NCI-H1694 treated with DMSO at 0.1 percent for 48 hours (cell line): ENCODE measurements around the gene XXYLT1.
"Not testable (repeated sequence)": the region's sequence is repeated elsewhere in the genome, so short reads cannot be mapped to it uniquely, and the experiment has no call there.

ENCODE experiments used
- DNase-seq: peaks from one replicate; lab custom pipeline; 2025; lab: John Stamatoyannopoulos, UW

XXYLT1 gene

DNA sequence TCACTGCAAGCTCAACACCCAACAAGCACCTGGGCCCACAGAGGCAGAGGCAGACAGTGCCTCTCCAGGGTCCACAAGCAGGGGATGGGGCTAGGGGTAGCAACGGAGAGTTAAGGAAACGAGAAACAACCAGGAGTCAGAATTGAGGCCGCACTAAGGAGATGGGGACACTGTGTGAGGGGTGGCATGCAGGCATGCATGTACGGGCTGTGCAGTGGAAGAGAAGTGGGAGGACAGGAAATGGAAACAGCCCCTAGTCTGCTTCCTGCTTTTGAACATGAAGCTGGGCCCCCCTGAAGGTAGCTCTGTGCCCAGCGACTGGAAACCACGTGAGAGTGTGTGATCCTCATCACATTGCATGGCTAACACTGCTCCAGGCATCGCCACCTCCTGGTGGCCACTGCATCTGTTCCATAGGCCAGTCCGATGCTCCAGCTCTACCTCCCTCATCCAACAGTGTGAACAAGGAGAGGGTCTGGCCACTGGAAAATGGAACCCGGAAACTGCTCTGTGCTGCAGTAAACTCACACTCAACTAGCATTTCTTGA lies 44.0 kb downstream of the XXYLT1 start:
- DNase-seq = no peak

- no peak for DNase-seq
Observed at GRCh38 chr3:195226445-195226844, 44.5 kb downstream of the XXYLT1 start.

DNA sequence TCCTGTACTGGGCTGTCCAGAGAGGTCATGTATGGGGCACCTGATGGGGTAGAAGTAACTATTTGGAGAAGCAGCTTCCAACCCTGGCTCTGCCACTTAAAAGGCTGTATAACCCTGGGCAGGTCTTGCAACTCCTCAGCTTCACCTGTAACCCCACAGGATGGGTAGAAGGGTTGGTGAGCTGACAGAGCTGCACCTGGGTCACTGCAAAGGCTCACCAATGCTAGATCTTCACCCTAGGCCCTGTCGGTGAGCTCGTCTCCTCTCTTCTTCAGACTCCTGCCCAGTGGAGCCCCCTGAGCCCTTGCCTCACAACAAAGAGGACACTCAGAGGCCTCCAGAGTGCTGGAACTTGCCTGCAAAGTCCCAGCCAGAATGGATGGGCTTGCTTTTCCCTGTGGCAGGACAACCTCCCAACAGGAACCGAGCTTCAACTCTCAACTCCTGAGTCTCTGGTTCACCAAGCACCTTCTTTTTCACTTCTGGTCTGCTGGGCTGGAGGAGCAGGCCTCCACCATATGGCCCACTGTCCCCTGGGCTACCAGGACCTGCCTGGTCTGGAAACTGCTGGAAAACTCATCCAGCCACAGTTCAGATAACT lies 45.9 kb downstream of the XXYLT1 start:
- no peak for DNase-seq

- DNase-seq = no peak
Observed at GRCh38 chr3:195224156-195224979, 46.6 kb downstream of the XXYLT1 start.

DNA sequence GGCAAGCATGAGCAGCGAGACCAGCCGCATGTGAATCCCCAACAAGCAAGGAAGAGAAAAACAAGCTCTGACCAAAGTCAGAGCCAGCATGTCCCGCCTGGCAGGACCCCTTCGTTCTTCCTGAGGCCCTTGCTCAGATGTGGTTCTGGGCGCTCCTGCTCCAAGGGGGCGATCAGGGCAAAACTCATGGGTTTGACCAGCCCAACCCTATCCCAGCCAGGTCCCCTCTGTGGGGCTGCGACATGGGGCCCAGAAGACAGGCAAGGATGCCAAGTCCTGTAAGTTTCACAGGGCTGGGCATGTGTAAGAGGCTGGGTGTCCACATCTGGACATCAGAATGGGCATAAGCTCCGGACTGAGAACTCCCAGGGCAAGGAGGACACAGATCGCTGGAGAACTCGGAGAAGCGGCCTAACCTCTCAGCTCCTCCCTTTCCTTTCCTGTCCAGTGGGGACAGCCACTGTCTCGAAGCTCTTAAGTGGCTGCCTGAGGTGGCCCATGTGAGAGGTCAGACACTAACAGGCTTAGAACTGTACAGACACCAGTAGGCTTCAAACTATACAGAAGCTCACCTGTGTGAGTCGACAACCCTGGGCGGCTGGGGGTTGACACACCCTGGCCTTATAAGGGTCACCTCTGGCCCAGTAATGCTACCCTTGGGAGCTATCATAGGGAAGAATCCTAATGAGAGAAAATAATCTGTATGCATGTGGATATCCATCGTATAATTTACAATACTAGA lies 48.9 kb downstream of the XXYLT1 start:
- DNase-seq = no peak

DNA sequence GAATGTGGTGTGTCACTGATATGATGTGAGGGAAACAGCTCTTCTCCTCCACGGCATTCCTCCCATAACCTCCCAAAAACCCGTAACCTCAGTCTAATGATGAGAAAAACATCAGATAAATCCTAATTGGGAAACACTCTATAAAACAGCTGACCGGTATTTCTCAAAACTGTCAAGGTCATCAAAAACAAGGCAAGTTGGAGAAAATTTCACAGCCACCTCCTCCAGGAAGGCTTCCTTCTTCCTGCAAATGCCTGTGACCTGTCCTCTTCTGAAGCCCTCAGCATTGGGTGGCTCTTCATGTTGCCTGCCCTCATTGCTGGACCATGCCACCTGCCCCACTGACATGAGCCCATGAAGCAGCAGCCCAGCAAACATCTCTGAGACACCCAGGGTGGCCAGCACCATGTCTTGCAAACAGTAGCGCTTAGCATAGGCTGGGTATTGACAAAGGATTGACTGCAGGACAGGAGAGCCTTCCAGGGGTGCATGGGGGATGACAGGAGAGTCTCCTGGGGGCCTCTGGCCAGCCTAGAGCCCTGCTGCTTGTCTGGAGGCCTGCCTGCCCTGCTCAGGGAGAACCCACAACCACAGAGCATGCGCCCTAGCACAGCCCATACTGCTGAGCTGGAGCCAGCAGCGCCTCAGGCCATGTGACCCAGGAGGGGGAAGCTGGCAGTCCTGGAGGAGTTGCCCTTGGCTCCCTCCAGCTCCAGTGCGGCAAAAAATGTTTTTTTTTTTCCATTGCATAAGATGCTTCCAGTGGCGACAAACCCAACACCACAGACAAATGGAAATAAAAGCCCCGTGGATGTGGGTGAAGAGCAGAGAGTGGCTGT lies 49.7 kb downstream of the XXYLT1 start:
- DNase-seq = no peak

DNA sequence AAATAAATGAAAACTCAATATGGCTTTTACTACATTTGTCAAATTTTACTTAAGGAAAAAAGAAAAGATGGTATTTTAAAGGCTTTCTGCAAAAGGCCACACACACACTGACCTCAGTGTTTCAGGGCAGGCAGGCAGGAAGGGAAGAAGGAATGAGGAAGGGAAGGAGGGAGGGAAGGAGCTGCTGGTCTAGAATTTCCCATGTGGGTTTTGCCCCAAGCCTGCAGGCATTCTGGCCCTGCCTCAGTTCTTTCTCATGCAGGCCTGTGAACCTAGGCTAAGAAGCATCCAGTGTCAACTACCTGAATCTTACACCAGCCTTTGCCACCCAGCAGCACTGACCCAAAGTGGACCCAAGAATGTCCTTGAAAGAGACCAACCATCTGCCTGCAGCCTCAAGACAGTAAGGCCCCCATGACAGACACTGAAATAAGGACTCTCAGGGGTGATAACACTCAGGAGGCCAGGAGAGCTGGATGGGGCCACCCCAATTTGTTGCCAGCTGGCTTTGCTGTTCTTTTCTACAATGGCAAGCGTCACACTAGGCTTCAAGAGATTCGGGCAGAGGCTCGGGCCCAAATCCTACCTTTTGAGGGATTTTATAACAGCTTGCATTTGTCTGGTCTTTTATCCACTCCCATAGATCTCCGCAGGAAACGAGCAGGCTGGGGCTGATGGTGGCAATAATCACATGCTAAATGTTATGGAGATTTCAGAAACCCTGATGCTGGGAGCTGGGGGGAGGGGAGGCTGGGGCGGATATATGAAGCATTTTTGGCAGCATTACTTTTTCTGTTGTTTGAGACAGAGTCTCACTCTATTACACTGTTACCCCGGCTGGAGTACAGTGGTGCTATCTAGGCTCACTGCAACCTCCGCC lies 51.4 kb downstream of the XXYLT1 start:
- no peak for DNase-seq

DNA sequence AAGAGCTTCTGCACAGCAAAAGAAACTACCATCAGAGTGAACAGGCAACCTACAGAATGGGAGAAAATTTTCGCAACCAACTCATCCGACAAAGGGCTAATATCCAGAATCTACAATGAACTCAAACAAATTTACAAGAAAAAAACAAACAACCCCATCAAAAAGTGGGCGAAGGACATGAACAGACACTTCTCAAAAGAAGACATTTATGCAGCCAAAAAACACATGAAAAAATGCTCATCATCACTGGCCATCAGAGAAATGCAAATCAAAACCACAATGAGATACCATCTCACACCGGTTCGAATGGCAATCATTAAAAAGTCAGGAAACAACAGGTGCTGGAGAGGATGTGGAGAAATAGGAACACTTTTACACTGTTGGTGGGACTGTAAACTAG lies 52.6 kb downstream of the XXYLT1 start:
- DNase-seq = not testable (repeated sequence)

- not testable (repeated sequence) for DNase-seq
Observed at GRCh38 chr3:195215576-195215975, 55.4 kb downstream of the XXYLT1 start.

DNA sequence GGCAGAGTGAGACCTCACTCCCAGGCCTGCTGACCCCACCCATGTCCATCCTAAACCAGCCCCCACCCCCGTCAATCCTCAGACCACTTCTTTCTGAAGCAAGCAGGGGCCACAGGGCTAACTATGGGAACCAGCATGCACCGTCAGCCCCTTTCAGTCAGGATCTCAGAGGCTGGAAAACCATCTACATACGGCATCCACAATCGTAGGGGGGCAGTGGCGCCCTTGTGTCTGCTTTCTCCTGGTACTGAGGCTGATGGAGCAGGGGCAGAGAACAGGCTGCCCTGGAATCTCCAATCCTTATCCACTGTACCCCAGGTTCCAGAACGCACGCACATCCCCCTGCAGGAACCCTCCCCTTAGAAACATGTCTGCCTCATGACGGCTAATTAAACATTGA lies 56.6 kb downstream of the XXYLT1 start:
- DNase-seq = no peak

GRCh38 chr3:195213639-195214315 lies 57.2 kb downstream of the XXYLT1 start:
- DNase-seq = no peak

GRCh38 chr3:195212749-195213375 lies 58.1 kb downstream of the XXYLT1 start:
- DNase-seq = no peak

- no peak for DNase-seq
Observed at GRCh38 chr3:195212033-195212748, 58.8 kb downstream of the XXYLT1 start.

DNA sequence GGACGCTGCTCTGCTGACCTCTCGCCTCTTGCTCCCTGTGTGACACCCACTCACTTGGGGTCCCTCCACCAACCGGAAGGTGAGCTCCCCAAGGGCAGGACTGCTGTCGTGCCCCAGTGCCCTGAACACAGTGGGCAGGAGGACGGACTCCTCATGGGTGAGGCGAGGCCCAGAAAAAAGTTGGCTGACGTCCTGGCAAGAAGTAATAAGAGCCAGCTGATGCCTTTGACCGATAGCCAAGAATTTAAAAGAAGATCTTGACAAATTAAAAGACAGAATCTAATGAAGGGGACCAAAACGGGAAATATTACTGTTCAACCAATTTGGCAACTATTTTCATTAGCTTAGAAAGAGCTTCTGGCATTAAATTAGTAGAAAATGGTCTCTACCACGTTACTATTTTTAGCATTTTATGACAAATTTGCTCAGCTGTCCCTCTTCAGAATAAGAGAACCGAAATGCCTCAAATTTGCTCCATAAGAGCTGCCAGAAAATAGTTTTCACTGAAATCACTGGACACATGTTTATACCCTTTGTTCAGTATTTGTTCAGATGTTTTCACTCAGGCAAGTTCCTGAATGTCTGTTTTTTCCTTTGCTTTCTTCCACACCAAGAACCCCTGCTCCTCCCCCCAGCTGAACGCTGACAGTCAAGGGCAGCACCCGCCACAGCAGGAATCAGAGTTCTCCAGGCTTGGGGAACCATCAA lies 60.5 kb downstream of the XXYLT1 start:
- DNase-seq = peak; percentile 41

GRCh38 chr3:195209847-195210265 lies 61.1 kb downstream of the XXYLT1 start:
- DNase-seq = no peak

- no peak for DNase-seq
Observed at GRCh38 chr3:195209083-195209846, 61.7 kb downstream of the XXYLT1 start.

DNA sequence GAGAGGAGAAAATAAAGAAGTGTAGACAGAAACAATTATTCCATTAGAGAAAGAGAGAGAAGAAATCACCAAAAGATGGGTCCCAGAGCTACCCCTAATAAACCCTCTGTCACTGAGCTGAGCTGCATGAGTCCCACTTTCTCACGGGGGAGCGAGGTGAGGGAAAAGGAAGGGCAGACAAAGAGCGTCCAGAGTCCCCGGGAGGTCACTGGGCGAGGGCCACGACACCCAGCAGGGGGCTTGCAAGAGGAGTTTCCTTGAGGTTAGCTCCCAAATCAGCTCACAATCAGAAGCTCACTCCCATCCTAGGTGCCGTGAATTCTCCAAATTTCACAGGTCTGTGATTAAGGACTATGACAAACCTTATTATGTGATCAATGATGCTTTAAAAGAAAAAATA lies 62.3 kb downstream of the XXYLT1 start:
- DNase-seq = no peak

GRCh38 chr3:195208183-195208582 lies 62.8 kb downstream of the XXYLT1 start:
- no peak for DNase-seq
